GM12875 (cell line): ENCODE measurements around the gene TXNL4B.
"Not testable (repeated sequence)": the region's sequence is repeated elsewhere in the genome, so short reads cannot be mapped to it uniquely, and the experiment has no call there.

Experiments
- H3K4me3 ChIP-seq: one replicate; pipeline ENCODE4 v1.5.1; 2011; ENCODE audit warnings: low read depth, low read length, control low read depth
- TF ChIP-seq, protein P1 (sequence below): IDR thresholded peaks from 2 replicates; pipeline ENCODE4 v1.5.1; 2011; ENCODE audit warnings: low read depth, mild to moderate bottlenecking, control low read depth, inconsistent platforms, low read length, moderate library complexity, borderline replicate concordance; ENCODE audit not compliant: insufficient read depth

The TXNL4B gene

DNA sequence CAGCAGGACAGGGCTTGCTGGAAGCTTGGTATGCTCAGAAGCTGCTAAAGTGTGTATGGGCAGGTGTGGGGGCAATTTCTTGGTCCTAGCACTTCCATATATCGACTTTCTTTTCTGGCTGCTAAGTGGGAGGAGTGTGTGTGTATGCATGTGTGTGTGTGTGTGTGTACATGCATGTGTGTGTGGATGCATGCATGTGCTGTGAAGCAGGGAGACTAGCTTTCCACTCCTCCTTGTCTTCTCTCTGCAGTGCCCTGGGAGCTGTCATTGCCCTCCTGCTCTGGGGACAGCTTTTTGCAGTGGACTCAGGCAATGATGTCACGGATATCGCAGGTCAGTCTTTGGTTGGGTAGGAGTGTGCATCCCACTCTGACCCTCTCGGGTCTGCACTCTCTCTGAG, 37.5 kb downstream of the TXNL4B start:
- TF ChIP-seq, protein P1, sequence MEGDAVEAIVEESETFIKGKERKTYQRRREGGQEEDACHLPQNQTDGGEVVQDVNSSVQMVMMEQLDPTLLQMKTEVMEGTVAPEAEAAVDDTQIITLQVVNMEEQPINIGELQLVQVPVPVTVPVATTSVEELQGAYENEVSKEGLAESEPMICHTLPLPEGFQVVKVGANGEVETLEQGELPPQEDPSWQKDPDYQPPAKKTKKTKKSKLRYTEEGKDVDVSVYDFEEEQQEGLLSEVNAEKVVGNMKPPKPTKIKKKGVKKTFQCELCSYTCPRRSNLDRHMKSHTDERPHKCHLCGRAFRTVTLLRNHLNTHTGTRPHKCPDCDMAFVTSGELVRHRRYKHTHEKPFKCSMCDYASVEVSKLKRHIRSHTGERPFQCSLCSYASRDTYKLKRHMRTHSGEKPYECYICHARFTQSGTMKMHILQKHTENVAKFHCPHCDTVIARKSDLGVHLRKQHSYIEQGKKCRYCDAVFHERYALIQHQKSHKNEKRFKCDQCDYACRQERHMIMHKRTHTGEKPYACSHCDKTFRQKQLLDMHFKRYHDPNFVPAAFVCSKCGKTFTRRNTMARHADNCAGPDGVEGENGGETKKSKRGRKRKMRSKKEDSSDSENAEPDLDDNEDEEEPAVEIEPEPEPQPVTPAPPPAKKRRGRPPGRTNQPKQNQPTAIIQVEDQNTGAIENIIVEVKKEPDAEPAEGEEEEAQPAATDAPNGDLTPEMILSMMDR, result no peak
- H3K4me3 ChIP-seq, result no peak overlapping the region

DNA sequence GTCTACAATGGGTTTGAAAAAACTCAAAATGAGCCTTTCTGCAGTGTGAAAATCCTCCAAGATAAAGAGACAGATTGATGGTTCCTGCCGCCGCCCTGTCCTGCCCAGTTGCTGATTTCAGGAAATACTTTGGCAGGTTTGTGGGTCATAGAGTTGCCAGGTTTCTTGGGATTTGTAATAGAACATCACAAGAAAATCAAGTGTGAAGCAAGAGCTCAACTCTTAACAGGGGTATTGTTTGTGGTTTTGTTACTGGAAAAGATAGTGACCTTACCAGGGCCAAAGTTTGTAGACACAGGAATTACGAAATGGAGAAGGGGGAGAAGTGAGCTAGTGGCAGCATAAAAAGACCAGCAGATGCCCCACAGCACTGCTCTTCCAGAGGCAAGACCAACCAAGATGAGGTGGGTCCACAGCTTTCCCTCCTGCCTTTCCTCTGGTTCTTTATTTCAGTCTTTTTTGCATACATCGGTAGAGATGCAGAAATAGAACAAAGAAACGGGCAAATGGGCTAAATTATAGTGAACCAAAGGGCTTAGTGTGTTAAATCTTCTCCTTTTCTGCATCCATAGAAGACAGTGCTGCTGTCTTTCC, 39.1 kb downstream of the TXNL4B start, which contains the start of gene HP:
Gene HP (plus strand): TSS at position 252 of the 594 bp plus-strand sequence. CDS start 148 bp downstream, at position 400.
- H3K4me3 ChIP-seq, result not testable (repeated sequence)

DNA sequence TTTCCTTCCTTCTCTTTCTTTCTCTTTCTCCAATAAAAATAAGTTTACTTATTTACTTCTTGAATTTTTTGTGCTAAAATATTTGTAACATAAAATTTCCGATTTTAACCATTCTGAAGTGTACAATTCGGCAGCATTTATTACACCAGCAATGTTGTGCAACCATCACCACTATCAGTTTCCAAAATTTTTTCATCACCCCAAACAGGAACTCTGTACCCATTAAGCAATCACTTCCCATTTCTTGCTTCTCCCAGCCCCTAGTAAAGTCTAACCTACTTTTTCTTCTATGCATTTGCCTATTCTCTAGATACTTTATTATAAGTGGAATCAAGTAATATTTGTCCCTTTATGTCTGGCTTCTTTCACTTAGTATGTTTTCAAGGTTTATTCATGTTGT, 41.6 kb downstream of the TXNL4B start:
- TF ChIP-seq, protein P1, result no peak
- H3K4me3 ChIP-seq, result no peak overlapping the region

DNA sequence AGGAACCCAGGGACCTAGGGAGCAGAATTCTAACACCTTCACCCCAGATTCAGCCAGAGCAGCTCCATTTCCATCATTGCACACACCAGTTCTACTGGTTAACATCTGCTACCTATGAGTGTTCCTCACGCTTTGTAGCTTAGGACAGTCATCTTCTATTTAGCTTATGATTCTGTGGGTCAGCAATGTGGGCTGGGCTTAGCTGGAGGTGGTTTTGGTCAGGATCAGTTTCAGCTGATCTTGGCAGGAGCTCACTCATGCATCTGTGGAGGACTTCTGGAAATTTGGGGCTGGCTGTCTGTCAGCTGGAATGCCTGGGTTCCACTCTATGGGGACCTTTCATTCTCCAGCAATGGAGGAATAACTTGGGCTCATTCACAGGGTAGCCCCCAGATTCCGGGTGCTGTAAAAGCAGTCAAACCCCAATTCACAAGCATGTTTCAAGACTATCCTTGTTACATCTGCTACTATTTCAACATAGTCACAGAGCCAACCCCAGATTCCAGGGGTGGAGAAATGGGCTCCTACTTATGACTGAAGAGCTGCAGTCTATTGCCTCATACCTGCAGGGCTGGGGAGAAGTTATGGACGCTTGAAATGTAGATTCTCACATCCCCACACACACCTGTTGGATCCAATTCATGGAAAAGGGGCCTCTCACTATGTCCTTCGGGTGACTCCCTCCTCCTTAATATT, 42.5 kb downstream of the TXNL4B start:
- no peak overlapping the region for H3K4me3 ChIP-seq
- TF ChIP-seq, protein P1, result no peak

DNA sequence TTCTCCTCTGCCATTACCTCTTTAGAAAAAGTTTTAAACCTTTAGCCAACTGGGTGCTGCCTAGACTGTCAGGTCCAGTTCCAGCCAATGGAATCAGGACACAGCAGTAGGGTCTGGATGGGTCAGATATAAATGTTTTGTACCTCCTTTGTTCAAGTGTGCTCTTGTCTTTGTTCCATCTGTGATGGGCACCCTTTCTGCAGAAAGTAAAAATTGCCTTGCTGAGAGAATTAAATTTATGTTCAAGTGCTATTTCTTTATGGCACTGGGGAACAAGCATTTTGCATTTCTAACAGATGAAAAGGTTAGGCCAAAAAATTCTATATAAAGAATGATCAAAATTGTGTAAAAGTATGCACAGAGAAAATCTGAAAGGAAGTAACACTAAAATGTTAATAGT, 44.3 kb downstream of the TXNL4B start:
- H3K4me3 ChIP-seq, result no peak overlapping the region
- TF ChIP-seq, protein P1, result no peak

DNA sequence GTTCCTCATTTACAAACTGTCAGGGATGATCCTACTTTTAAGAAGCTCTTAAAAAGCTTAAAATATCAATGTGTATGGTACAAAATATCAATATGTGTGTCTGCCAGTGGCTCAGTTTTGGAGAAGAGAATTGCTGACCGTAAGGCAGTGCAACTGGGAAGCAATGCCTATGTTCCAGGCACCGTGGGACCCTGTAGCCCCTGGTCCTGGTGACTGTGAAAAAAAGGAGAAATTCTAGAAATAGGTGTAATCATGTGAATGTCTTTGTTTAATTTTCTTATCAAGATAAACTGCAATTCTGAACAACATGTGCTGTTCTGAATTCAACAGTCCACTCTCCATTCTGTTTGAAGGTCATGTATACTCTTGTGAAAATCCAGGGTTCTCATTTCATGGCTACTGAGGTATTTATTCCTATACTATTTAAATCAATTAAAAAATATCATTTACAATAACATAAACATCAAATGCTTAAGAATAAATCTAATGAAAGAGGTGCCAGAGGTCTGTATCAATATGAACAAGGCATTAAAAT, 48.5 kb downstream of the TXNL4B start:
- TF ChIP-seq, protein P1, result no peak
- no peak overlapping the region for H3K4me3 ChIP-seq

DNA sequence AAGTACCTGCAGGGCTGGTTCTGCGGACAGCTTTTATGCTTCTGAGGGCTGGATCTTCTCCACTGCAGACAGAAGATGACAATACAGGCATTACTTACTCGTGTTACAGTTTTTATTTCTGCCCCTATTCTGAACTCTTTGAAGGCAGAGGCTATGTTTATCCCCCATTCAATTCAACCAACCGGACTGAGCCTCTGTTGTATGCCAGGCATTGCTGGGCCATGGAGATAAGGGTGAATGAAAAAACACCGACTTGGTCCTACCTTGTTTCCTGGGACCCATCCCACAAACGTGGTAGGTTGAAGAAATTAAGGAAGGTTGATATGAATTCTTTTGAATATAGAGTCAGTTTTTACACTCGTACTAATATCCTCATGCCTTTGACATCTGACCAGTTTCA, 49.1 kb downstream of the TXNL4B start:
- TF ChIP-seq, protein P1, result no peak

DNA sequence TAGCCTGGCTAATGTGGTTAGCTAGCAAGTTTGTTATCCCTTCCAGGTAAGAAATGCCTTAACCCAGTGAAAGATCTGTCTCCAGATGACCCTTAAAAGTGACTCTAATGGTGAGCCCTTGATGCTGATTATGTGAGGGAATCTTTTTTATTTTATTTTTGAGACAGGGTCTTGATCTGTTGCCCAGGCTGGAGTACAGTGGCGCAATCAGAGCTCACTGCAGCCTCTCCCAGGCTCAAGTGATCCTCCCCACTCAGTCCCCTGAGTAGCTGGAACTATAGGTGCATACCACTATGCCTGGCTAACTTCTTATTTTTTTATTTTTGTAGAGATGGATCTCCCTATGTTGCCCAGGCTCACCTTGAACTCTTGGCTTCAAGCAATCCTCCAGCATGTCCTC, 49.9 kb downstream of the TXNL4B start:
- no peak overlapping the region for H3K4me3 ChIP-seq
- TF ChIP-seq, protein P1, result no peak

More for the DNA sequence above, 49.1 kb downstream of the TXNL4B start:
- H3K4me3 ChIP-seq, result no peak overlapping the region
